HG02642 (cell line): ENCODE measurements around the gene INPP4B.
"Not testable (repeated sequence)": the region's sequence is repeated elsewhere in the genome, so short reads cannot be mapped to it uniquely, and the experiment has no call there.

Experiments used
- ATAC-seq: cut with Tn5 transposase; IDR thresholded peaks from one replicate; pipeline ENCODE4 v1.9.1; 2021; ENCODE audit warnings: mild to moderate bottlenecking; ENCODE audit not compliant: unreplicated experiment, poor library complexity

INPP4B gene

DNA sequence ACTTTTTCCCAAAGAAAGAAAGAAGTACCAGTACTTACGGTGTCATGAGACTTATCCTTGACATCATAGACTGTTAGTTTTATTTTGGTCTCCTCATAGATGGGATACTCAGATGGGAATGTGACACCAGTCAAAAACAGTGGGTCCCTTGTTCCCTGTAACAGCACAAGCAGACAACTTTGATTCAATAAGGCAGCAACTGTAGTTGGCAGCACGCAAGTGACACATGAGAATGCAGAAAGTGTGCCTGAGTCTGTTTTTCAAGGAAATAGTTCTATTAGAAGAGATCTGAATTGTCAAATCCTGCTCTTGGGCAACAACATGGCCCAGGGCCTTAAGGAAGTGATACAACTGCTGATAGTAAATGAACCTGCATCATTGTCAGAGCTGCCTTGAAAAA lies 443.2 kb downstream of the INPP4B start:
- no peak for ATAC-seq

DNA sequence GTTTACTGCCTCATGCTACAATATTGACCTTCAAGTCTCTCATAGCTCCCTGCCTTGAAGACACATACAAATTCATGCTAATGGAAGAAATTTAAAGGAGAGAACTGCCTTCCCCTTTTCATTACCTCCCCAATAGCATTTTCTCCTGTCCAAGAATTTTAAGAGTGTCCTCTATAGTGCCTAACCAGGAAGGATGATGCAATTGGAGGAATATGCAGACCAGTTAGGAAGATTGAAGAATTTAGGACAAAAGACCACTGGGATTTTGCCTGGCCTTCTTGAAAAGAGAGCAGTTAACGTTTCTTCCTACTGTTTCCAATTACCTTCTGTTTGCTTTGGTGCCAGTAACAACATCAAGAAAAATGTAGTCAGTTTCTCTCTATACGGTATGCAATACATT lies 443.9 kb downstream of the INPP4B start:
- ATAC-seq, result no peak

DNA sequence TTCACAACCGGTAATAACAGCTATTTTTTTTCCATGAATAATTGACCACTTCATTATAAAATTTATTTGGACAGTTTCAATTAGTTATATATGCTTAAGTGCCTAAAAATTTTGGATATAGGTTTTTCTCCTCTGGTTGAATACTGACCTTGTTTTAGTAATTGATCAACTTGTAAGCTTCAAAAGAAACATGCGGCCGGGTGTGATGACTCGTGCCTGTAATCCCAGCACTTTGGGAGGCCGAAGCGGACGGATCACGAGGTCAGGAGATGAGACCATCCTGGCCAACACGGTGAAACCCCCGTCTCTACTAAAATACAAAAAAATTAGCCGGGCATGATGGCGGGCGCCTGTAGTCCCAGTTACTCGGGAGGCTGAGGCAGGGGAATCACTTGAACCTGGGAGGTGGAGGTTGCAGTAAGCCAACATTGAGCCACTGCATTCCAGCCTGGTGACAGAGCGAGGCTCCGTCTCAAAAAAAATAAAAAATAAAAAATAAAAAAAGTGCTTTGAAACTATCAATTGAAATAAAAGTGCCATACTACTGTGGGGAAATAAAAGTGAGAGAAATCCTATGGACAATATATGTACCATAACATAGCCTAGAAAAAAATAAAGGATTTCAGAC lies 448.6 kb downstream of the INPP4B start:
- not testable (repeated sequence) for ATAC-seq

DNA sequence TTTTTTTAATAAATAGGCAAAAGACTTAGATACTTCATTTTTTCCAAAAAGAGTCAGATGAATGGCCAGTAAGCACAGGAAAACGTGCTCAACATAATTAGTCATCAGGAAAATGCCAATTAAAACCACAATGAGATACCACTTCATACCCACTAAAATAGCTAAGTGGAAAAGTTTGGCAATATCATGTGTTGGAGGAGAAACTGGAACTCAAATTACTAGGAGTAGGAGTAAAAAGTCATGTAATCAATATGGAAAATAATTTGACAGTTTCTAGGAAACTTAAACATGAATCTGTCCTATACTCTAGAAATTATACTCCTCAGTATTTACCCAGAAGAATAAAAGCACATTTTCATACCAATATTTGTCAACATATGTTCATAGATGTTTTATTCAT lies 449.8 kb downstream of the INPP4B start:
- no peak for ATAC-seq

GRCh38 chr4:142393127-142393526 lies 453.0 kb downstream of the INPP4B start:
- no peak for ATAC-seq

- no peak for ATAC-seq
These were observed 459.2 kb downstream of the INPP4B start for GRCh38 chr4:142386856-142387255.

DNA sequence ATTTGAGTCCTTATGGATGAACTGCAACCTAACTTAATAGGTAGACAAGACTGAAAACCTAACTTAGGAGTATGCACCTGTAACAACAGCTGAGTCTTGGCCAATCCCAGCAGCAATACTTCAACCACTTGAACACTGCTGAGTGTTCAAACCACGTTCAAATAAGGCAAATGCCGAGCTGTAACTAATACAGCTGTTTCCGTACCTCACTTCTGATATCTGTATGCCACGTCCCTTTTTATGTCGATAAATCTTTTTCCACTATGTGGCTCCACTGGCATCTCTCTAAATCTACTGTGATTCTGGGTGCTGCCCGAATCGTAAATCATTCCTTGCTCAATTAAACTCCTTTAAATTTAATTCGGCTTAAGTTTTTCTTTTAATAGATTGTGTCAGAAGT lies 459.7 kb downstream of the INPP4B start:
- ATAC-seq, result no peak

- no peak for ATAC-seq
These were observed 462.2 kb downstream of the INPP4B start for GRCh38 chr4:142383800-142384470.

GRCh38 chr4:142383354-142383753 lies 462.7 kb downstream of the INPP4B start:
- ATAC-seq, result no peak

DNA sequence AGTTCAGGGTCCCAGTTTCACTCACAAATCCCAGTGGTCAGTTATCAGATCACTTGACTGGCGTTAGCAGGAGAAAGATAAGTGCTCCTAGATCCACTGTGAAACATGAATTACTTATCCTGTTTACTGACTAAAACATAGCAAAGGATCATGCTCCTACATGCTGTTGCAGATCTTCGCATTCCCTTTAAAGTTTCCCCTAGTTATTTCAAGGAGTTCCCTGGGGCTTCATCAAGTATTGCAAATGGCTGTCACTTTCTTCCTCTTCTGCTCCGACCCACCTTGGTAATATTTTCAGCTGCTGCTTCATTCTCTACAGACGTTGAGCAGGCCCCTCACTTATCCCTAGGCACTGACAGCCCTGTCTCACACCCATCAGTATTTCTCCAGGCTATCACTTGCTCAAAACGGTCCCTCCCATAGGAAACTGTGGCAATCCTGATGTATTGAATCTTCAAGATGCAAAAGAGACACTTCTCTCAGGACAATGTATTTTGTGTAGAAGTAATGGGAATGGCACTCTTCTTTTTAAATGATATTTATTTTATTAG lies 466.0 kb downstream of the INPP4B start:
- ATAC-seq, result no peak

GRCh38 chr4:142379277-142380051 lies 466.6 kb downstream of the INPP4B start:
- no peak for ATAC-seq

GRCh38 chr4:142378179-142378578 lies 467.9 kb downstream of the INPP4B start:
- ATAC-seq, result no peak

GRCh38 chr4:142377342-142378091 lies 468.6 kb downstream of the INPP4B start:
- no peak for ATAC-seq

- no peak for ATAC-seq
These were observed 469.9 kb downstream of the INPP4B start for GRCh38 chr4:142376204-142376603.

- ATAC-seq, result no peak
These were observed 472.5 kb downstream of the INPP4B start for GRCh38 chr4:142373610-142374009.

GRCh38 chr4:142372530-142373260 lies 473.4 kb downstream of the INPP4B start:
- ATAC-seq, result no peak

- ATAC-seq, result no peak
These were observed 477.0 kb downstream of the INPP4B start for GRCh38 chr4:142369141-142369540.

- ATAC-seq, result no peak
These were observed 478.5 kb downstream of the INPP4B start for GRCh38 chr4:142367418-142368180.

- no peak for ATAC-seq
These were observed 479.3 kb downstream of the INPP4B start for GRCh38 chr4:142366769-142367181.
